Breast epithelium (tissue), 4 donors: ENCODE results near the gene HEATR3. TPM values are rescaled to one million over a fixed set of nuclear protein-coding genes. Genes with fewer than 3 reads are reported as not detected.

ENCODE experiments used
- DNase-seq, 2 donors: peaks; one replicate each; pipeline ENCODE4 v3.0.0-alpha.2; 2019; ENCODE audit warnings: low spot score in 2 of 2
- H3K27ac ChIP-seq, 2 donors: fragments of 200-600 bp; sonication (generic) in 1 of 2; one replicate each; pipeline ENCODE4 v1.5.1; 2016 to 2019; ENCODE audit warnings: mild to moderate bottlenecking in 1 of 2
- H3K27me3 ChIP-seq, 2 donors: fragments of 200-600 bp; sonication (generic) in 1 of 2; one replicate each; pipeline versions ENCODE4 v1.5.1 to v1.6.0; 2017 to 2019; ENCODE audit warnings: control low read depth in 1 of 2, mild to moderate bottlenecking in 1 of 2
- H3K36me3 ChIP-seq: fragments of 200-600 bp; one replicate; pipeline ENCODE4 v1.5.1; 2019
- H3K4me1 ChIP-seq, 2 donors: fragments of 200-600 bp; sonication (generic); one replicate each; pipeline ENCODE4 v1.5.1; 2016 to 2019; ENCODE audit warnings: control low read depth in 1 of 2
- H3K4me3 ChIP-seq, 3 donors: fragments of 200-600 bp; sonication (generic); 1 replicate in 2 of 3; 2 replicates in 1 of 3; pipeline ENCODE4 v1.5.1; 2016 to 2019; ENCODE audit warnings: mild to moderate bottlenecking in 3 of 3, moderate library complexity in 2 of 3
- H3K9me3 ChIP-seq, 2 donors: fragments of 200-600 bp; sonication (generic) in 1 of 2; one replicate each; pipeline ENCODE4 v1.5.1; 2016 to 2019; ENCODE audit warnings: control low read depth in 1 of 2
- CTCF ChIP-seq, 3 donors: fragments of 450-650 bp; IDR thresholded peaks; one replicate each; pipeline ENCODE4 v1.5.1; 2016 to 2017; ENCODE audit warnings: antibody characterized with exemption in 3 of 3, mild to moderate bottlenecking in 3 of 3, moderate library complexity in 3 of 3
- POLR2A ChIP-seq: fragments of 450-650 bp; IDR thresholded peaks from one replicate; pipeline ENCODE4 v1.6.1; 2016; ENCODE audit warnings: antibody characterized with exemption, mild to moderate bottlenecking, moderate library complexity
- POLR2AphosphoS5 ChIP-seq, 3 donors: sonication (generic); formaldehyde crosslinking; IDR thresholded peaks; one replicate each; pipeline ENCODE4 v1.6.1; 2017; ENCODE audit warnings: antibody characterized with exemption in 3 of 3
- intact Hi-C: fragments of 100-400 bp; cut with DNase I; formaldehyde crosslinking; loops from one replicate; pipeline ENCODE4 v1.15.1; 2023; ENCODE audit warnings: low total_unique reads
- total RNA-seq, 3 donors: library from RNA; depleted of rRNA; stranded (reverse); fragments of >200 nt; gene quantifications; one replicate each; pipeline ENCODE4 v1.1.0, GENCODE V29; 2016

The HEATR3 gene
- total RNA-seq, 3 donors from 2014 or later, result 16.6 to 31.1 (median 18.4) TPM

- no peak overlapping the region for H3K4me3 ChIP-seq
- no peak overlapping the region for H3K27ac ChIP-seq
- no peak for DNase-seq
- no peaks in the 10 kb centered on the region for H3K27me3 ChIP-seq
- intact Hi-C loops, result loop anchor here (10.0 kb wide), 1 partner anchor 1536 kb away; no protein-coding TSS in a partner anchor
- TF ChIP-seq POLR2A (no peak), CTCF (IDR thresholded peaks at IDR 0.05) (no peak), POLR2AphosphoS5 (IDR thresholded peaks at IDR 0.05) (no peak)
- H3K9me3 ChIP-seq, result no peaks in the 10 kb centered on the region
- H3K4me1 ChIP-seq, result no peaks in the 10 kb centered on the region
- H3K36me3 ChIP-seq, result no peaks in the 10 kb centered on the region
Measured at GRCh38 chr16:50040710-50041109, 25.1 kb upstream of the HEATR3 start.

GRCh38 chr16:50043358-50043757 is 22.4 kb upstream of the HEATR3 start:
- DNase-seq, result no peak
- TF ChIP-seq CTCF (IDR thresholded peaks at IDR 0.05) (no peak), POLR2A (no peak), POLR2AphosphoS5 (IDR thresholded peaks at IDR 0.05) (no peak)
- Histone ChIP-seq H3K9me3 (no peaks in the 10 kb centered on the region), H3K27me3 (no peaks in the 10 kb centered on the region), H3K4me1 (no peaks in the 10 kb centered on the region), H3K36me3 (no peaks in the 10 kb centered on the region), H3K27ac (no peak overlapping the region), H3K4me3 (no peak overlapping the region)
- intact Hi-C loops, result loop anchor here (10.0 kb wide), 1 partner anchor 1539 kb away; no protein-coding TSS in a partner anchor

GRCh38 chr16:50045412-50045811 is 20.4 kb upstream of the HEATR3 start:
- TF ChIP-seq POLR2A (no peak), CTCF (IDR thresholded peaks at IDR 0.05) (no peak), POLR2AphosphoS5 (IDR thresholded peaks at IDR 0.05) (no peak)
- Histone ChIP-seq H3K9me3 (no peaks in the 10 kb centered on the region), H3K4me3 (no peak overlapping the region), H3K27ac (no peak overlapping the region), H3K27me3 (no peaks in the 10 kb centered on the region), H3K36me3 (no peaks in the 10 kb centered on the region), H3K4me1 (no peaks in the 10 kb centered on the region)
- no peak for DNase-seq
- intact Hi-C loops, result loop anchor here (10.0 kb wide), 1 partner anchor 1541 kb away; no protein-coding TSS in a partner anchor

GRCh38 chr16:50046853-50047252 is 18.9 kb upstream of the HEATR3 start:
- no peaks in the 10 kb centered on the region for H3K4me1 ChIP-seq
- intact Hi-C loops, result loop anchor here (10.0 kb wide), 1 partner anchor 1542 kb away; no protein-coding TSS in a partner anchor
- H3K27ac ChIP-seq, result no peak overlapping the region
- no peaks in the 10 kb centered on the region for H3K9me3 ChIP-seq
- no peak overlapping the region for H3K4me3 ChIP-seq
- no peaks in the 10 kb centered on the region for H3K36me3 ChIP-seq
- no peak for DNase-seq
- no peaks in the 10 kb centered on the region for H3K27me3 ChIP-seq
- no peak for TF ChIP-seq CTCF (IDR thresholded peaks at IDR 0.05)
- no peak for TF ChIP-seq POLR2A
- no peak for TF ChIP-seq POLR2AphosphoS5 (IDR thresholded peaks at IDR 0.05)

- intact Hi-C loops, result loop anchor here (10.0 kb wide), 1 partner anchor 1543 kb away; no protein-coding TSS in a partner anchor
- no peaks in the 10 kb centered on the region for H3K9me3 ChIP-seq
- no peak overlapping the region for H3K27ac ChIP-seq
- no peak overlapping the region for H3K4me3 ChIP-seq
- no peaks in the 10 kb centered on the region for H3K27me3 ChIP-seq
- TF ChIP-seq POLR2A, result no peak
- no peak for TF ChIP-seq CTCF (IDR thresholded peaks at IDR 0.05)
- no peak for TF ChIP-seq POLR2AphosphoS5 (IDR thresholded peaks at IDR 0.05)
- no peaks in the 10 kb centered on the region for H3K36me3 ChIP-seq
- no peaks in the 10 kb centered on the region for H3K4me1 ChIP-seq
- no peak for DNase-seq
Measured at GRCh38 chr16:50047864-50048263, 17.9 kb upstream of the HEATR3 start.
